ENCODE results near the gene FANCC.

DNA sequence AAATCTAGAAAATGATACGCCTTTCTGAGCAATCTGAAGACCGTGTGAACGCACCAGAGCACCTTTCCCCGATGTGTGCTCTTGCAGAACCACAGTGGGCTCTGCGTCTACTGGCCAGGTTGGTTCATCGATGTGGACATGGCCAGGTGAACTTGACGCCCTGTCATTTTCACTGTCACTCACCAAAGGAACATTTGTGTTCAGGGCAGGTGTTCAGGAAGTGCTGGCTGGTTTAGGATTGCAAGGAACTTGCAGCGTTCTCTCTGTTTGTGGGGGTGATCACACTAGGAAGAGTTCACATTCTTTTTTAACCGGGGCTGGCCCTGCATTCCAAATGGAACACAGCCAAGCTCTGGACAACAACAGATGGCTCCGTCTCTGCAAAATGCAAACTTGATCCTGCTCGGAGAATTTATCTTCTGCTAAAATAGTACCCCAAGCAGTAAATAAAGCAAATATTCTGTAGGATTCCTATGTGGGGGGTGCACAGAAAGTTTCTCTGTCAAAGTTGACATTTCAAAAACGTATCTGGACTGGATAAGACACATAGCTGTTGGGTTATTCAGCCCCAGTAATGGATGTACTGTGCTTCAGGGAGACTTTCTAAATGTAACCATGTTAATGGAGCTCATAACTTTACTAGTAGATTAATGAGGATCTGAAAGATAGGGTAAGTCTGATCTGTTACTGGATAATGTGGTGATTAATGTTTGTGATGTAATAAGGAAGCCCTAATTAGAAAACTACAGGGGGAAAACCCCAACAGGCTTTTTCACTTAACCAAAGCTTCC is 45.7 kb upstream of the FANCC start:
- TF ChIP-seq L3MBTL2 (conservative IDR thresholded peaks at IDR 0.05) (no peak), ARNT (IDR thresholded peaks at IDR 0.05) (no peak), FOXM1 (IDR thresholded peaks at IDR 0.05; ENCODE audit: borderline replicate concordance) (no peak), SUZ12 (IDR thresholded peaks at IDR 0.05) (no peak), HDGF (IDR thresholded peaks at IDR 0.05; ENCODE audit: borderline replicate concordance) (no peak), TARDBP (IDR thresholded peaks at IDR 0.05) (no peak), BHLHE40 (IDR thresholded peaks at IDR 0.05; ENCODE audit: borderline replicate concordance) (no peak), LEF1 (IDR thresholded peaks at IDR 0.05; ENCODE audit: borderline replicate concordance) (no peak)

Measured in HEK293T (cell line).